ENCODE measurements around the gene SRRM5.

SRRM5 gene

GRCh38 chr19:43611788-43612187 lies at the start of gene SRRM5:
Gene SRRM5 (plus strand): TSS chr19:43612088. CDS start chr19:43612122, 34 bp downstream.
- H3K27me3 ChIP-seq (replicated peaks; ENCODE audit: control insufficient read depth, insufficient read depth, low read length) = no peaks in the 10 kb centered on the region
- H3K4me3 ChIP-seq (replicated peaks; ENCODE audit: low read depth, low read length) = no peak within 1 kb of the TSS
- peaks cover 6% of the 10 kb centered on the region for H3K36me3 ChIP-seq (ENCODE audit: control insufficient read depth, insufficient read depth, low read length)
- no peak for TF ChIP-seq CTCF (IDR thresholded peaks at IDR 0.05; ENCODE audit: insufficient read depth, low read length, poor library complexity, severe bottlenecking)
- DNase-seq (ENCODE audit: extremely low read depth, insufficient read length) = no peak

GRCh38 chr19:43562226-43562697 lies 49.6 kb upstream of the SRRM5 start:
- no peaks in the 10 kb centered on the region for H3K27me3 ChIP-seq (replicated peaks; ENCODE audit: control insufficient read depth, insufficient read depth, low read length)
- DNase-seq (ENCODE audit: extremely low read depth, insufficient read length) = no peak
- H3K4me3 ChIP-seq (replicated peaks; ENCODE audit: low read depth, low read length) = no peak overlapping the region
- no peak for TF ChIP-seq CTCF (IDR thresholded peaks at IDR 0.05; ENCODE audit: insufficient read depth, low read length, poor library complexity, severe bottlenecking)
- peaks cover 8% of the 10 kb centered on the region for H3K36me3 ChIP-seq (ENCODE audit: control insufficient read depth, insufficient read depth, low read length)

GRCh38 chr19:43562698-43563241 lies 49.1 kb upstream of the SRRM5 start:
- DNase-seq (ENCODE audit: extremely low read depth, insufficient read length) = peak; percentile 84

GRCh38 chr19:43563816-43564457 lies 48.0 kb upstream of the SRRM5 start:
- Histone ChIP-seq H3K4me3 (replicated peaks; ENCODE audit: low read depth, low read length) (no peak overlapping the region), H3K27me3 (replicated peaks; ENCODE audit: control insufficient read depth, insufficient read depth, low read length) (no peaks in the 10 kb centered on the region), H3K36me3 (ENCODE audit: control insufficient read depth, insufficient read depth, low read length) (peaks cover 8% of the 10 kb centered on the region)
- TF ChIP-seq CTCF (IDR thresholded peaks at IDR 0.05; ENCODE audit: insufficient read depth, low read length, poor library complexity, severe bottlenecking) = no peak
- no peak for DNase-seq (ENCODE audit: extremely low read depth, insufficient read length)

More at GRCh38 chr19:43562698-43563241, 49.1 kb upstream of the SRRM5 start:
- no peak for TF ChIP-seq CTCF (IDR thresholded peaks at IDR 0.05; ENCODE audit: insufficient read depth, low read length, poor library complexity, severe bottlenecking)
- no peak overlapping the region for H3K4me3 ChIP-seq (replicated peaks; ENCODE audit: low read depth, low read length)
- no peaks in the 10 kb centered on the region for H3K27me3 ChIP-seq (replicated peaks; ENCODE audit: control insufficient read depth, insufficient read depth, low read length)
- peaks cover 8% of the 10 kb centered on the region for H3K36me3 ChIP-seq (ENCODE audit: control insufficient read depth, insufficient read depth, low read length)

GRCh38 chr19:43564800-43565199 lies 47.1 kb upstream of the SRRM5 start:
- Histone ChIP-seq H3K4me3 (replicated peaks; ENCODE audit: low read depth, low read length) (no peak overlapping the region), H3K36me3 (ENCODE audit: control insufficient read depth, insufficient read depth, low read length) (peaks cover 8% of the 10 kb centered on the region), H3K27me3 (replicated peaks; ENCODE audit: control insufficient read depth, insufficient read depth, low read length) (no peaks in the 10 kb centered on the region)
- no peak for TF ChIP-seq CTCF (IDR thresholded peaks at IDR 0.05; ENCODE audit: insufficient read depth, low read length, poor library complexity, severe bottlenecking)
- no peak for DNase-seq (ENCODE audit: extremely low read depth, insufficient read length)
